Body of pancreas (tissue), 4 donors: ENCODE data around the gene IBTK.

Experiments
- CTCF ChIP-seq, 7 experiments: fragments of 450-650 bp in 4 of 7; fragments of 200-600 bp in 3 of 7; sonication (generic) in 3 of 7; IDR thresholded peaks; one replicate each; pipeline ENCODE4 v1.5.1; 2016 to 2019; ENCODE audit warnings: antibody characterized with exemption in 7 of 7
- POLR2A ChIP-seq, 3 donors: fragments of 450-650 bp; IDR thresholded peaks; one replicate each; pipeline ENCODE4 v1.6.1; 2016; ENCODE audit warnings: antibody characterized with exemption in 3 of 3, mild to moderate bottlenecking in 2 of 3

GRCh38 chr6:82178759-82179112 is 68.8 kb downstream of the IBTK start:
- TF ChIP-seq CTCF (IDR thresholded peaks at IDR 0.05) = no peak
- no peak for TF ChIP-seq POLR2A (IDR thresholded peaks at IDR 0.05)
